ENCODE results near the gene CFAP74.

DNA sequence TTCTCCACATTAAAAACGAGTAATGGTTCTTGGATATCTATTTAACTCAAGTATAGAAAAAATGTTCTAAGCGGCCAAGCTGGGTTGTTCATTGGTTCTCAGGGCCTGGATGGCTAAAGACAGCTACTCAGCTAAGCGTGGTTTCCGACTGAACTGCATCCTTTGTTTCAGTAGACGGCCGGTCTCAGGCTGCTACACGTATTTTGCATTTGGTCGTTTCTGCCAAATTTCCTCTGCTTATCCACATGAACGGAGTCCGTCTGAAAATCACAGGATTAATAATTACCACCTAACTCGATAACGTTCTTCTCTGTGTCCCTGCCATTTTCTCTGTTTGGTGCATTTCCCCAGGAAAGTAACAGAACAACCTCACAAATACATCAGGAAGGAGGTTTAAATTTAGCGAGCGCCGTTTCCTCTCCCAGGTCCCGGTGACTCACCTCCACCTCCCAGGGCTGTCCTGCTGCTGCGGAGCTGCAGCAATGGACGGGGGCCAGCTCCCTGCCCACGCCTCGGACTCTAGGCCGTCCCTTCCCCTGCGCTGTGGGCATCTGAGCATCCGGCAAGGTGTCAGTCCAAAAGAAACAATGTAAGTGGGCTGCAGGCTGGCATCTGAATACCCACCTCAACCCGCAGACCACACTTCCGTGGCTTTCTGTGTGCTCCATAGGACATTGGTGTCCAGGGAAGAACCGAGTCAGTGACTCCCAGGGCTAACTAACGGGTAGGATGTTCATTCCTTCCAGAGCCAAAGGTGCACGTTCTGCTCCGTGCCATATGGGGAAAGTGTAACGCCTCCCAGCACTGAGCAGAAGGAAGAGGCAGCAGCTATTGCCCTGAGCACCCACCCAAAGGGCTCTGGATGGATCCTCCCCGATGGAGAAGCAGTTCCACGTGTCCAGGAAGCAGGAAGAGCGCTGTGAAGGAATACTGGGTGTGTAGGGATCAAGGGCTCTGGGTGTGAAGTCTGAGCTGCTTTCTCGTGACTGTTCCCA lies 11.5 kb upstream of the CFAP74 start:
- TF ChIP-seq, protein P1, sequence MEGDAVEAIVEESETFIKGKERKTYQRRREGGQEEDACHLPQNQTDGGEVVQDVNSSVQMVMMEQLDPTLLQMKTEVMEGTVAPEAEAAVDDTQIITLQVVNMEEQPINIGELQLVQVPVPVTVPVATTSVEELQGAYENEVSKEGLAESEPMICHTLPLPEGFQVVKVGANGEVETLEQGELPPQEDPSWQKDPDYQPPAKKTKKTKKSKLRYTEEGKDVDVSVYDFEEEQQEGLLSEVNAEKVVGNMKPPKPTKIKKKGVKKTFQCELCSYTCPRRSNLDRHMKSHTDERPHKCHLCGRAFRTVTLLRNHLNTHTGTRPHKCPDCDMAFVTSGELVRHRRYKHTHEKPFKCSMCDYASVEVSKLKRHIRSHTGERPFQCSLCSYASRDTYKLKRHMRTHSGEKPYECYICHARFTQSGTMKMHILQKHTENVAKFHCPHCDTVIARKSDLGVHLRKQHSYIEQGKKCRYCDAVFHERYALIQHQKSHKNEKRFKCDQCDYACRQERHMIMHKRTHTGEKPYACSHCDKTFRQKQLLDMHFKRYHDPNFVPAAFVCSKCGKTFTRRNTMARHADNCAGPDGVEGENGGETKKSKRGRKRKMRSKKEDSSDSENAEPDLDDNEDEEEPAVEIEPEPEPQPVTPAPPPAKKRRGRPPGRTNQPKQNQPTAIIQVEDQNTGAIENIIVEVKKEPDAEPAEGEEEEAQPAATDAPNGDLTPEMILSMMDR (IDR thresholded peaks at IDR 0.05), result no peak
- no peak for TF ChIP-seq EP300 (IDR thresholded peaks at IDR 0.05; ENCODE audit: low read depth)

Data from transverse colon (tissue), 3 donors.